ENCODE measurements around the gene VSIG8.
"Not testable (repeated sequence)": the region's sequence is repeated elsewhere in the genome, so short reads cannot be mapped to it uniquely, and the experiment has no call there.

The VSIG8 gene, protein sequence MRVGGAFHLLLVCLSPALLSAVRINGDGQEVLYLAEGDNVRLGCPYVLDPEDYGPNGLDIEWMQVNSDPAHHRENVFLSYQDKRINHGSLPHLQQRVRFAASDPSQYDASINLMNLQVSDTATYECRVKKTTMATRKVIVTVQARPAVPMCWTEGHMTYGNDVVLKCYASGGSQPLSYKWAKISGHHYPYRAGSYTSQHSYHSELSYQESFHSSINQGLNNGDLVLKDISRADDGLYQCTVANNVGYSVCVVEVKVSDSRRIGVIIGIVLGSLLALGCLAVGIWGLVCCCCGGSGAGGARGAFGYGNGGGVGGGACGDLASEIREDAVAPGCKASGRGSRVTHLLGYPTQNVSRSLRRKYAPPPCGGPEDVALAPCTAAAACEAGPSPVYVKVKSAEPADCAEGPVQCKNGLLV

DNA sequence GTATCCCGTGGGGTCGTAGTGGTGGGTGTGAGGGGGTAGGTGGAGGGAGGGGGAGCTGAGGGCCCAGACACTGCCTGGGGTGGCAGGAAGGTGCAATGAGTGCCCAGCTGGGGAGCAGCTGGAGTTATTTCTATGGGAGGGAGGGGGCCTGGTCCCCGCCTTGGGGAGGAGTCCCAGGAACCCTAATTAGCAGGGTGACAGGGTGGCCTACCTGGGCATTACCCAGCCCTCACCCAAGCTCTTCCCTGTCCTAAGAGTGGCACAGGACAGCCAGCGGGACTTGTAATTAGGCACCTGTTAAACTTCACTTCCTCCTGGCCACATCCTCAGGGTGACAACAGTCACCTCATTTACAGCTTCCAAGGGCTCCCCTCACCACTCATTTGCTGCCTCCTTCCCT, at the start of gene VSIG8:
TSS of gene VSIG8 (minus strand) at position 101 of the 400 bp plus-strand sequence. CDS start 136 bp downstream, outside the sequence.
- no peak for DNase-seq

DNA sequence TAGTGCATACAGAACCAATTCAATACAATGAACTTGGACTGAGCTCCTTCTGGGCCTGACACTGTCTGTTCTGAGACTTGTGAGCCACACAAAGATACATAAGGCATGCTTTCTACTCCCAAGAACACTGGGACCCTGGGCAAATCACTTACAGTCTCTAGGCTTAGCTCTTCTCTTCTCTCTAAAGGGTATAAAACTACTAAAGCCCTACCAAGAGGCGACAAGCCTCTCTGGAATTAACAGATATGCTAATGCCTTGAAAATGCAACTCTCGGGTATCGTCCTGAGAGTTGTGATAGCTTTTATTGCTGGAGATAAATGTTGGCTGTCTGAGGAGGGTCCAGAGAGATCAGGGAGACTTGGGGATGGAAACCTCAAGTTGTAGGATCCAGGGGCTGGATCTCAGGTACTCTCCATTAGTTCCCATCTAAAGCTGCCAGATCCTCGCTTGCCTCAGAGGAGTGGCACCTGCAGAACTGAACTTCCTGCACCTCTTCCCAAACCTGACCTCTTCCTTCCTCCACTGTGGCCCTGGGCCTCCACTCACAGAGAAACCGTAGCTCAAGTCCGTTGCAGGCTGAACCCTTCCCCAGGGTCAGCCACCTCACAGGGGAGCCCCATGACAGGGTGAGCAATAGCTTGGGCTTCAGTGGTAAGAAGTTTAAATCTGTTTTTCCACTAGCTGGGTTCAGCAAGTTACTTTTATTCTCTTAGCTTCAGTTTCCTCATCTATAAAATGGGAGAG, 49.0 kb upstream of the VSIG8 start:
- no peak for DNase-seq

DNA sequence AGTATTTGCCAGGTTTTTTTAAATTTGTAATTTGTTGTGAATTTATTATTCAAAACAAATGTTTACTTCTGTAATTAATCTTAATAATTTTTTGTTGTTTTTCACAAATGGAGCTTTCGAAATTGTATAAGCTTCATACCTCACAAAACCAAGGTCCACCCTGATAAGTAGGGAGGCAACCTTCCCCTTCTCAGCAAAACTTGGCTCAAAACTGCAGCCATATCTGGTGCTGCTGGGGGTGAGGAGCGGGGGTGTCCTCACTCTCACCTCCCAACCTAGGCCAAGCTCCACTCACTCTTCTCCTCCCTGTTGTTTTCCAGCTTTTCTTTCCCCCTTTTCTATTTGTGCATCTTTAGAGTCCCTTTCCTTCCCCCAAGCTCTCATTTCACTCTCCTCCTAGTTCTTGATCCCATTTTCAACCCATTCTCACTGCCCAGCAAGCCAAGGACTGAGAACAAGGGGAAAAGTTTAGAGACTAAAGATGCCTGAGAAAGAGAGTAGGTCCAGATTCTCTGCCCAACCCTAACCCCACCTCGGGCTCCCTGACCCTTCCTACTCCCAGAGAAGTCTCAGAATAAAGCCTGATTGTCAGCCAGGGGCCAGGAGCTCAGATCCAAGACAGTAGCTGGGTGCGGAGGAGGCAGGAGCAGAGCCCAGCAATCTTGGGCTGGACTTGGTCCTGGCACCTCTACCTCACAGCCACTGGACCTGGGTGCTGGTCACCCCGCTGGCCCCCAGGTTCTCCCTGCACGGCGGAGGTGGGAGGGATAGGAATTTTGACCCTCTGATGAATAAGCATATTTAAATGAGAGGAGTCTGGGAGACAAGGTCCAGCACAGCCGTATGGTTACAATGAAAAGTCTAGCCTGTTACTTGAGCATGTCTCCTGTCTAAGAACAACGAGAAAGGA, 45.8 kb upstream of the VSIG8 start:
- no peak for DNase-seq

DNA sequence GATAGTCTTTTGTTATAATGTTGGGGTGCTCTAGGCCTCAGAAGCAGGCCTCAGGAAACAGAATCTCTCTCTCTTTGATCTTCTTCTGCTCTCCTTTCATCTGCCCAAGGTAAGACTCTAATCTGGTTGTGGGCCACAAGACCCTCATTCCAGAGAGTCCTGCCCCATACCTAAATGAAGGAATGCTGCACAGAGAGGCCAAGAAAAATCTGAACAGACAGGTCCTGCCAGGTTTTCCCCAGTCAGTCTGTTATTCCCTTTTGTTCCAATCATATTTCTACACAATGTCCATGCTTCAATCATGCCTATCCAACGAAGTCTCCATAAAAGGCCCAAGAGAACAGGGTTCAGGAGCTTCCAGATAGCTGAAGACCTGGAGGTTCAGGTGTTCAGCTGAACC, 44.5 kb upstream of the VSIG8 start:
- no peak for DNase-seq

DNA sequence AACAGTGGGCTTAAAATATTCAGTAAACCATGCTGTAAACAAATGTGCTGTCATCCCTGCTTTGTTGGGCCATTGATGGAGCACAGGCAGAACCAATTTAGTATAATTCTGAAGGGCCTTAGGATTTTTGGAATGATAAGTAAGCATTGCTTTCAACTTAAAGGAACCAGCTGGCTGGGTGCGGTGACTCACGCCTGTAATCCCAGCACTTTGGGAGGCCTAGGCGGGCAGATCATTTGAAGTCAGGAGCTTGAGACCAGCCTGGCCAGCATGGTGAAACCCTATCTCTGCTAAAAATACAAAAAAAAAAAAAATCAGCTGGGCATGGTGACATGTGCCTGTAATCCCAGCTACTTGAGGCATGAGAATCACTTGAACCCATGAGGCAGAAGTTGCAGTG, 41.6 kb upstream of the VSIG8 start:
- DNase-seq, result not testable (repeated sequence)

DNA sequence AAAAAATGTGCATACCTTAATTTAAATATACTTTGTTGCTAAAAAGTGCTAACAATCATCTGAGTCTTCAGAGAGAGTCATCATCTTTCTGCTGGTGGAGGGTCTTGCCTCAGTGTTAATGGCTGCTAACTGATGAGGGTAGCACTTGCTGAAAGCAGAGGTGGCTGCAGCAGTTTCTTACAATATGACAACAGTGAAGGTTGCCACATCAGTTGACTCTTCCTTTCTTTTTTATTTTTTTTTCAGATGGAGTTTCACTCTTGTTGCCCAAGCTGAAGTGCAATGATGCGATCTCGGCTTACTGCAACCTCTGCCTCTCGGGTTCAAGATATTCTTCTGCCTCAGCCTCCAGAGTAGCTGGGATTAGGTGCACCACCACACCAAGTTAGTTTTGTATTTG, 40.1 kb upstream of the VSIG8 start:
- DNase-seq, result no peak

DNA sequence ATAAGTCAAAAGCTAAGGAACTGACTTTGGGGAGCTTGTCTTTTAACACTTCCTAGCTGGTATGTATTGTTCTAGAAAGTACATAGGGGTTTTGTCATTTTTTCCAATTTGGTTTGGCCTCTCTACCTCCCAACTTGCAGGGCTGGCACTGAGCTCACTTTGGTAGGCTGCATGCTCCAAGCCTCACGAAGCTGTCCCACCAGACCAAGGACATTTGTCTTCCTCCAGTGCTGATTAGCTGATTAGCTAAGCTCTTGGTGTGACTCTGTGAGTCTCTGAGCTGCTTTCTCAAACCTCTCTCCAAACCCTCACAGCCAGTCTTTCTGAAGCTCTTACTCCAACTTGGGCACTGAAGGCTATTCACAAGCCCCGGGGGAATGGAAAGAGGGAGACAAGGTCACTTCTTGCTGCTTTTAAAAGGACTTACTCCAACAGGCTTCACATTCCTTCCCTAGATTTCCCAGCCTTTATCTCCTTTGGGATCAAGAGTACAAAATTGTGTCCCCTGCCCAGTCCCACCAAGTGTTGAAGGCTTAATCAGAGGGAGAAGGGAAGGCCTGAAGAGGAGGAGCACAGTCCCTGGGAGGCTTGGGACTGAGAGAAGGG, 38.4 kb upstream of the VSIG8 start:
- no peak for DNase-seq

DNA sequence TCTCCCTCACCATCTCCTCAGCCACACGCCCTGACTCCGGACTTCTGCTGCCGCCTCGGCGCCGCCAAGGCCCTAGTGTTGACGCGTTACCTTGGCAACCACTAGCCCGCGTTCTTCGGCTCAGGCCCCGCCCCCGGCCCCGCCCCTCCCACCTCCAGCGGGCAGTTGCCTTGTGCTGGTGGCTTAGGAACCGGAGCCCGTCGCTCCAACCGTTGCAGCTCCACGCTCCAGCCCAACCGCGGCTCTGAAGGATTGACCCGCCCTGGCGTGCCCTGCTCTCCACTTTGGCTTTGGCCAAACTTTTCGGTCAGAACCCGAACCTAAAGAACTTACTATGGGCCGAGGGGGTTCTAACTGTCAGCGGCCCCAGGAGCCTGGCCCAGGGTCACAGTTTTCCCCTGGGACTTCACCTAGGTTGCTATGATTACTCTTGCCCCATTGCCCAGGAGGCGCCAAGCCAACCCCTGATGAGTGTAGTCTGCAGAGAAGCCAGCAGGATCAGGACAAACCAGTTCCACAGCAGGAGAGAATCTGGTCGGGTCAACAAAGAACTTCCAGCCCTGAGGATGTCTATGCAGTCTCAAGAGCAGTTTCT, 37.7 kb upstream of the VSIG8 start, which contains the start of gene CFAP45:
TSS of gene CFAP45 (minus strand) at position 80 of the 595 bp plus-strand sequence. CDS start at position 13, 67 bp downstream.
- no peak for DNase-seq

DNA sequence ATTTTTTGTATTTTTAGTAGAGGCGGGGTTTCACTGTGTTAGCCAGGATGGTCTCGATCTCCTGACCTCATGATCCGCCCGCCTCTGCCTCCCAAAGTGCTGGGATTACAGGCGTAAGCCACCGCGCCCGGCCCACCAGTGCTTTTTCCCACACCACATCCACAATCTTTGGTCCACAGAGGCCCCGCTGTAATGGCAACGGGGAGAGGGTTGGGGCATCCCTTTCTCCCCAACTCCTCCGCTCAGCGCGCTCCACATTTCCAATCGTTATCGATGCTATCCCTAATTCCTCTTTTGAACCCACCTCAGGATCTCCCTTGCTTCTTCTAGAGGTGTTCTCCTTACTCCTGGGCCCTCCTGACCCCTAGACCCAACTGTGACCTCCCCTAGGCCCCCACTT, 37.2 kb upstream of the VSIG8 start:
- not testable (repeated sequence) for DNase-seq

DNA sequence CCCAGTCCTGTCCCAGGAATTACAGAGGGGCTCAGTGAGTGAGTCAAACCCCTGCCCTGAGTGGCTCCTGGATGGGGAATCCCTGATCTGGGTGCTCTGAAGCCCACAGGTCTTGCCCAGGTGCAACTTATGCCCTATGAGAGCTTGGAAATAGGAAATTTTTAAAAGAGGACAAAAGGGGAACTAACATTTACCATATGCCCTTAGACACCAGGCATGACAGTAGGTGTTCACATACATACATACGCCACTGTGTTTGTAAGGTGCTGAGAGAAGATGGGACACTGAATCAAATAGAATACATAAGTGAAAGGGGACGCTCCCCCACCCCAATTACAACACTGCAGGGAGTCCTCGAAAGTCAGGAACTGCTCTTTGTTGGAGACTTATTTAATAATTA, 36.1 kb upstream of the VSIG8 start:
- DNase-seq, result no peak

DNA sequence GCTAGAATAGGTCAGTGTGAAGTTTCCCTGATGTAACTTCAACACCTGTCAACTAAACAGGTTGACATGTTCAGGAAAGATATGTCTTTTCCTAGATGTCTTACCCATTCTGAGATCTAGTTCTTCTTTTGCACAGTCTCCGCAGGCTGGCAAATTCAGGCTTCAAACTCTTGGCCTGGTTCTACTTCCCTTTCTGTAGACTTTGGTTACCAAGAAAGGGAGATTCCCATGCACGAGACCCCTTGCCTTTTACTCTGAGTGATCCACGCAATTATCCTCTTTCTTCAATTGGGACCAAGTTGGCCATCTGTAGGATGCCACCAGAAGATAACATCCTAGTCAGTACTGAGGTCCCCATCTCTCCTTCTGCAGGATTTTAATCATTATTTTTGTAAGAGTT, 35.5 kb upstream of the VSIG8 start:
- no peak for DNase-seq

DNA sequence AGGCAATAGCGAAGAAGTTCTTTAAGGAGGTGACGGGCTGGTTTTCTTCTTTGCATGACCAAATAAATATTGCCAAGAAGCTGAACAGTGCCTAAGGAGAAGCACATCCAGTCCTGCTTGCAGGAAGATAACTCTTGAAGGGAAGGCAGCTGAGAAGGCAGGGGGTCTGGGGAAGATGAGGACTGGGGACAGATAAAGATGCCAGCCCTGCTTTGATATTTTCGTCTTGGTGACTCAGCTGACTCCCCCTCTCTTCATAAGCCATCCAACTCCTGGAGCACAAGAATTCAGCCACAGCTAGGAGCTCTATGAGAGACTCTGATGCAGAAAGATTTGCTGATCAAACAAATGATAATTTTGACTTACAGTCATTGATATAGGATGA, 34.1 kb upstream of the VSIG8 start:
- no peak for DNase-seq

DNA sequence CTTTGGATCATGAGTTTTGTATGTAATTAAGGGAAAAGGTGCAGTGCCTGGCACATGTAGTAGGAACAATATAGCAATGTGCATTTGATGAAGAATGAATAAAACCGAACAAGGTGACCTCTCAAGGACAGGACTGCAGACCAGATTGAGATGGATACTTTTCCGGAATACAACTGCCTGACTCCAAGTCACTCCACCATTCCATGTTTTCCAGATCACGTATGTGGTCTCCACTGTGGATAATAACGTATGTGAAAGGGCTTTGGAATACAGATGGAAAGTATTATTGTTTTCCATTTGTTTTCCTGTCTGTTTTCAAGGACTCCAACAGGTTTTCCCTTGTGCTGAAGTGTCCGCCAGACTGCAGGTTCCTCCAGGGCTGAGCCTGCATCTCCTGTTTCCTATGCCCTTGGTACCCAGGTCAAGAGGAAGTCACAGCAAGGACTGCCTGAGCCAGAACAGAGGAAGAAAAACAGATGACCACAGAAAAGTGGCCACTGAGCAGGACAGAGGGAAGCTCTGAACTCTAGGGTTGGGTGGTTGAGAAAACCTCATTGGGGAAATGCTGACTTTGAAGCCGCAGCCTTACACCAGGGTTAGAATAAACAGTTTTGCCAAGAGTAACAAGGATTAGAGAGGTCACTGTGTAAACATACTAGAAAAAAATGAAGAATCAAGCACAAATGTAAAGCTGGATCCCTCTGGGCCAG, 33.5 kb upstream of the VSIG8 start:
- DNase-seq, result no peak

DNA sequence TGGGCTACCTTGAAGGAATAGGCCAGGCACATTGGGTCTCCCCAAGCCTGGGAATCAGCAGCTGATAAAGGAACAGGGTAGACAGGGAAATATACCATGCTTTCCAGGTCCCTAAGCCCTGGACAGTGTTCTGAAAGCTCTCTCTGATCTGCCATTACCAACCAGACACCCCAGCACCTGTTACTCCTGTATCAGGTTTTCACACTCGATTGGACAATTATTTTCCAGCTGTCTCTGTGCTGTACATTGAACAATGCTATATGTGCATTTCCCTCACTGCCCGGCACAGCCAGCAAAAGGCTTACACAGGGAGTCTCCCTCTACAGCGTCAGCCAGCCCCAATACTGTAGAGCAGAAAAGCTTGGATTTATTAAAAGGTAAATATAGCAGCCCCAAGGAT, 32.8 kb upstream of the VSIG8 start:
- no peak for DNase-seq

DNA sequence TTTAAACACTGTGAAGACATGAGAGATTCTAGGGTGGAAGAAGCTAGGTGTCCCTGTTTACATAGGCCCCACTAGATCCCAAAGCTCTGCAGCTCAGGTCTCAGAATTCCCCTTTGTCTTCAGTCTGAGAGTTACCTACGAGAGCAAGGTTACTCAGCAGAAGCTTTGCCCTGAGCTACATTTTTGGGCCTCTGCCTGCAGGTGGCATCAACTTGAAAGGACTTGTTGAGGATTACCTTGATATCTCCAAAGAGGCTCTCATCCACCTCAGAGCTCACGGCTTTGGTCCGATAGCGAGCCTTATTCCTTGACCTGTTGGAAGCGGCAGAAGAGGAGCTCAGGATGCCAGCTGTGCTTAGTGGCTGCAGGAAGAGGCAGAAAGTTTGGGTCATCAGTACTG, 30.5 kb upstream of the VSIG8 start:
- DNase-seq, result no peak

DNA sequence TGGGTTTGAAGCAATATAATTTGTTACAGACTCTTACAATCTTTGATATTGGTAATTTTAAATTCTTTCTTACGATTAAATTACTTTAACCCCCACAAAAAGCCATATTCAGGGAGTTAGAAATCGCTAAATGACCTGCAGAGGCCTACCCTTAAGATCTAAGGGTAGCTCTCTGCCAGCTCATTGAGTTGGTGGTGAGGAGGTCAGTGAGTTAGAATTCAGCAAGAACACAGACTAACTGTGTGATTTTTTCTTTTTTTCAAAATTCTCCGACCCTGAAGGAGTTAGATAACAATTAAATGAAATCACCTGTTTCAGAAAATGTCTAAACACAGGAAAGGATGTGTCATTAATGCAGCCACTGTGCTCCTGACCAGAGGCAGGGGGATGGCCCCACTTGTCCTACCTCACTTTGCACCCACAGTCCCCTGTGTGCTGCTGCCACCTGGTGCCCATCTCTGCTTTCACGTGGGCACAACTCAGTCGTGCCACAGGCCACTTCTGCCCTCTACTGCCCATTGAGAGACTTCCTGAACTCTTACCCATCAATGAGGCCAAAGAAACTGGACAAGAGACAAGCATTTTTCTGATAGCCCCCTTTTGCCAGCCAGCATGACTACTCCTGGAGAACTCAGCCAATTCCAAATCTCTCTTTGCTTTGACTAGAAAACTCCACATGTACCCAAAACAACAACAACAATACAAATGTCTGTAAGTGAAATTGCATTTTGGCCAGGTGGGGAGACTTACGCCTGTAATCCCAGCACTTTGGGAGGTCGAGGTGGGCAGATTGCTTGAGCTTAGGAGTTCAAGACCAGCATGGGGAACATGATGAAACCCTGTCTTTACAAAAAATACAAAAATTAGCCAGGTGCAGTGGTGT, 29.1 kb upstream of the VSIG8 start:
- peak; percentile 86 for DNase-seq

DNA sequence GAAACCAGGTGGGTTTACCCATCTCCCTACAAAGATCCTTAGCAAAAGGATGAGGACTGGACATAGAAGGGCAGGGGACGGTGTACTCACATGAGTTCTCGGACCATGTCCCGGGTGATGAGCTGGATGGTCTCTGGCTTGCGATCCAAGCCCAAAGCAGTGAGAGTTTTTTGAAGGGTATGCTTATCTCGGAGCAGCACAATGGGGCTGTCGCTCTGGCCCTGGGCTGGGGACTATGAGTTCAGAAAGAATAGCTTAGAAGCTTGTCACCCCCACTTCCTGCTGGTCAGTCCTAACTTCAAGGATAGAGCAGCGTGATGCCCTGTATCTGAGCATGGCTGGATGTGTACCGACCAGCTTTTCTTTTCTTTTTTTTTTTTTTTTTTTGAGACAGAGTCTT, 27.9 kb upstream of the VSIG8 start:
- no peak for DNase-seq

DNA sequence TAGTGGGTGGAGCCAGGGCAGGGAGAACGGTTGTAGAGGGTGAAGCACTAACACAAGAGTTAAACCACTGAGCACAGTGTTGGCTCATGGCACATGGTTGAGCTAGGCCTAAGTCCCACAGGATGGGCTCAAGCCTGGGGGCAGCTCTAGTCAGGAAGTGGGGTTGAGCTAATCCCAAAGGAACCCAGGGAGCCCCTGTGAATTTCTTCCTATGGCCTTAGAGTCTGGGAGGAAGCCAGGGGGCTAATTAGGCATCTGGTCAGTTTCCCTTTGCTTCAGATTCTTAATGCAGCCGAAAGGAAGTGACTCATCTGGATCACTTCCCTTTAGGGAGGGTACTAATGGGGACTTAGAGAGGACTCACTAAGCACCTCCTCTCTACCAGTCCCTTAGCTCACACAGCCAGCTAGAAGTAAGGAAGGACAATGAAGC, 27.4 kb upstream of the VSIG8 start:
- peak; percentile 96 for DNase-seq

DNA sequence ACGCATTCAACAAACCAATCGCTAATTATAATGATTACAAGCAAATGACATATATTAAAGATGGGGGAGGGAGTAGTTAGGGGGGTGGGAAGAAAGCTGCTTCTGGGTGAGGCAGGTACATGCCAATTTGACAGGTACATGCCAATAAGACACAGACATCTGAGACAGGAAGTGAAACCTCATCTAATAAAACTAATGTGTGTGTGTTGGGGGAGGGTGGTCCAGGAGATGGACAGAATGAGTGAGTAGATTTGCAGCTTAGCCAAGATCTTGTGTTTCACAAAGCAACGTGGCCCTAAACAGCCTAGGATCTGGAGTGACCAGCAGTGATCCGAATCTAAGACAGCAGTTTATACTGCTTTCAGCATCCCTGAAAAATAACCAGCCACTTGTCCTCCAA, 26.7 kb upstream of the VSIG8 start:
- DNase-seq, result no peak

DNA sequence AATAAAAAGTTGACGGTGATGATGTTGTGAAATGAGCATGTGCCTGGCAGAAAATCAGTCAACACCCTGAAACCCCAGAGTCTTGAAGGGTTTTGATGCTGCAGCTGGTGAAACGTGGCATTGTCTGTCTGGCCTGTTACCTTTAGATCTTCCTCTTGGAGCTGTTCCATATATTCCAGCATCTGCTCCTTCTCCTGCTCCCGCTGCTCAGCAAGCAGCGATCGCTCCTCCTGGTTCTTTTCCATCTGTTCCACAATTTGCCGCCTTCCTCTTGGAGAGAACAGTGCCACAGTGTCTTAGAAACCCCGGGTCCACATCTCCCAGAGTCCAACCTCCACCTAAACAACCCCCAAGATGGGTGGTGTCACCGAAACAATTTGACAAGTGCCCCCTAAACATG, 21.8 kb upstream of the VSIG8 start:
- DNase-seq, result no peak

DNA sequence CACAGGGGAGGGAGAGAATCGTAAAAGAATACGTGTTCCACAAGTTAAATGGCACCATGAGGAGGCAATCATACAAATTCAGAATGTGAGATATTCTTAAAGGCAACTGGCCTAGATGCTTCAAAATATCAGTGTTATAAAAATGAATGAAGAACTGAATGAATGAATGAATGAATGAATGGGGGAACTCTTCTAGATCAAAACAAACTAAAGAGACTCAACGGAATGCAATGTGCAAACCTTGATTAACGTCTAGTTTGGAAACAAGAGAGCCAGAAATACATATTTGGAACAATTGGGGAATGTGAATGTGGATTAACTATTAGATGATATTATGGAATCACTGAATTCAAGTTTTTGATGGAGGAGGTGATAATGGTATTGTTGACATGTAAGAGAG, 20.7 kb upstream of the VSIG8 start:
- no peak for DNase-seq

All from HCEC 1CT (cell line).